GM18499 (cell line): ENCODE data around the gene ZNF771.
A peak's percentile ranks its signal among the peaks of the same experiment; 100 is the strongest.

Experiments used
- ATAC-seq: cut with Tn5 transposase; IDR thresholded peaks from one replicate; pipeline ENCODE4 v1.9.1; 2021; ENCODE audit warnings: moderate number of reproducible peaks; ENCODE audit not compliant: insufficient read depth, unreplicated experiment

ZNF771 gene

GRCh38 chr16:30397776-30398660 is 9.4 kb upstream of the ZNF771 start:
- ATAC-seq: no peak

- no peak for ATAC-seq
Measured at GRCh38 chr16:30398661-30399434, 8.6 kb upstream of the ZNF771 start.

- ATAC-seq: no peak
Measured at GRCh38 chr16:30399435-30400186, 7.8 kb upstream of the ZNF771 start.

GRCh38 chr16:30401768-30402425 is 5.5 kb upstream of the ZNF771 start:
- ATAC-seq: no peak

GRCh38 chr16:30406795-30407101 is 658 bp upstream of the ZNF771 start:
- no peak for ATAC-seq

GRCh38 chr16:30407804-30408534 is 563 bp downstream of the ZNF771 start:
- ATAC-seq: no peak

GRCh38 chr16:30409125-30410060 is 2.0 kb downstream of the ZNF771 start:
- no peak for ATAC-seq

- ATAC-seq: no peak
Measured at GRCh38 chr16:30413112-30413806, 5.9 kb downstream of the ZNF771 start.

- no peak for ATAC-seq
Measured at GRCh38 chr16:30414159-30414558, 6.8 kb downstream of the ZNF771 start.

GRCh38 chr16:30416047-30416603 is 8.7 kb downstream of the ZNF771 start:
- ATAC-seq: no peak

- no peak for ATAC-seq
Measured at GRCh38 chr16:30416624-30417528, 9.5 kb downstream of the ZNF771 start.

GRCh38 chr16:30417529-30418349 is 10.3 kb downstream of the ZNF771 start:
- ATAC-seq: peak; percentile 44

GRCh38 chr16:30418350-30419181 is 11.2 kb downstream of the ZNF771 start:
- ATAC-seq: no peak

GRCh38 chr16:30421010-30421409 is 13.6 kb downstream of the ZNF771 start:
- ATAC-seq: no peak

GRCh38 chr16:30428055-30428454 is 20.6 kb downstream of the ZNF771 start:
- no peak for ATAC-seq
